Endometrium (tissue), 2 donors: Measurements from ENCODE around the gene CTNNBIP1.

ENCODE experiments used
- FAIRE-seq: peaks from 2 replicates; lab custom pipeline; 2012; peaks lifted over from hg19 to GRCh38; lab: Jason Lieb, UNC
- donor health status: control.
- donor health status: control.

The CTNNBIP1 gene

DNA sequence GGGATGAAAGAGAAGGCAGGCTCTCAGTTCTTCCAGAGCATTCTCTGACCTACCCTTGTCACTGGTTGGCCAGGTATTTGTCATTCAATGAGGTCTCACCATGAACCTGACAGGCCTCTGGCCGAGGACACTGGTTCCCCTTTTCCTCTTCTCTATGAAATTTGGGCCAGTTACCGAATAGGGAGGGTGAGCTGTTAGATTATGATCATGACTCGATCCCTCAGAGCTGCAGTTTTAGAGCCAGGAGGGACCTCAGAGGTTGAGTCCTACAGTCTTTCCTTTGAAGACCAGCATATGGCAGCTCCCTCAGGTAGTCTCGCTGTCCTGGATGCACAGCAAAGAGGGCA, 56.8 kb downstream of the CTNNBIP1 start:
- FAIRE-seq: no peak

DNA sequence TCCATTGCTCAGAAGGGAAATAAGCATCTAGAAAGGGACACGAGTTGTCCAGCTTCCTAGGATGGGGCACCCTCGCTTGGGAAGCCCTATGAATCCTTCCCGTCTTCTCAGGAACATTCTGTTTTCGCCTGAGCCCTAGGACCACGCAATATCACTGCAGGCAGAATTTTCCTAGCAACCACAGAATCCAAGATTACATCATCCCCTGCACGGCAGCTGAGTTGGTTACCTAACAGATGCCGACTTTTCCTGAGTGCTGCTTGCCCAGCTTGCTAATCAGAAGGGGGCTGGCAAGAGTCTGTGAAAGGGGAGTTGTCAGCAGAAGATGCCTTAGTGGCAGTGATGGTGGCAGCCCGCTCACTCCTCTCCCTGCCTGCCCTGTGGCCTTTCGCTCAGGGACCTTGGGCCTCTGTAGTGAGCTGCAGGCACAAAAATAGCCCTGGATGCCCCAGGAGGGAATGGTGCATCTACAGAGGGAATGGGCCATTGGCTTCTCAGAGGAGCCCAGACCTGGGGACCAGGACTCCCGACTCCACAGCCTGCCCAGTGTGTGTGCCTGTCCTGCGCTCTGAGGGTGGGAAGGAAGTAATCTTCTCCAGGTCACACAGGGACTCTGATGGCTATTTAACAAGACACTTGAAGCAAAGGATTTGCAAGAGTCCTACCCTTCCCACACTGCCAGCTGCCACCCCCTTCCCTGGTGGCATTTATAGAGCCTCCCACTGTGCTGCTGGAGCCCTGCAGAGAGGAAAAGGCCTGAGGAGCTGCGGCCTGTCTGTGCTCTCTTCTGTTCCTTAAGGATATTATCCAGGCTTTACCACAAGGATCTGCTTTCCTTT, 57.4 kb downstream of the CTNNBIP1 start:
- no peak for FAIRE-seq

DNA sequence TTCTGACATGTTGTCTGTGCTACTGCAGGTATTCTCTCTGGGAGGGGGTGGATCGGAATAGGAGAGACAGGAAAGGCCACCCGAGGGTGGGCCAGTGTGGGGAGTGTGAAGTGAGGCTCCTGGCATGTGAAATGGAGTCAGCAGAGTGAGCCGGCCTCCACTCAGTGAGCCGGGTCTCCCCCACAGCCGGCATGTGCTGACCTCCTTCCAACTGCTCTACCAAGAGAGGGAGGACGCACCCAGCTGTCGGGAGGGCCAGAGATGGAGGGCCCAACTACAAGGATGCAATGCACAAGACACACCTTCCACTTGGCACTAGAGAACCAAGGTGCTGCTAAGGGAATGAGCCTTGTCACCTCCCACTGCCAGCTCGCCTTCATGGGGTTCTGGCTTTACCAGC, 58.1 kb downstream of the CTNNBIP1 start:
- FAIRE-seq: no peak

DNA sequence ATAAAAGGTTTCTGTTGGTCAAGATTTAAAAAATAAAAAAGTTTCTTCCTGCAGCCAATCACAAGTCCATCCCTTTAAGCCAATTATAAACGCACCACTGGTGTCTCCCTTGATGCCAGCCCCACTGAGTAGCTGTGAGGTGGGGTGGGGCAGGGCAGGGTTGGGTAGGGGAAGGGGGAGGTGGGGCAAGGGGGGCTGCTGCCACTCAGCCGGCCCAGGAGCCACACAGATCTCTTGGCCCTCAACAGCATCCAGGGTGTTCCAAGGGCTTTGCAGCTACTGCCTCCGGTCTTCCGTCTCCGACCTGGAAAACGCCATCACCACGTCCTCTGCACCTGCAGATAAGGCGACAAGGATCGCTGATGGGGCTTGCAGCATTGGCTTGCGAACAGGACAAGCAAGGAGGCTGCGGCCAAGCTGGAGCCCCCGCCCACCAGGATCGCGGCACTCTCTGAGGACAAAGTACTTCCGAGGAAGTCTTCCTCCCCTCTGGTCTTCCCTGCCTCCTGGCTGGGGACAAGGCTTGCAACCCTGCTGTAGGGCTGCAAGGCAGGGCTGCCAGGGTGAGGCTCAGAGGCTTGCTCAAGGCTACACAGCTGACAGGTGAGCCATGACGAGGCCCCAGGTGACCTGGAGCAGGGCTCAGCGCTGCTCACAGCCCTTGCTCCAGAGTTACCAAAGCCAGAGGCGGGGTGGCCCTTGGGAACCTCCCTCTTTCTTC, 59.5 kb downstream of the CTNNBIP1 start:
- no peak for FAIRE-seq

DNA sequence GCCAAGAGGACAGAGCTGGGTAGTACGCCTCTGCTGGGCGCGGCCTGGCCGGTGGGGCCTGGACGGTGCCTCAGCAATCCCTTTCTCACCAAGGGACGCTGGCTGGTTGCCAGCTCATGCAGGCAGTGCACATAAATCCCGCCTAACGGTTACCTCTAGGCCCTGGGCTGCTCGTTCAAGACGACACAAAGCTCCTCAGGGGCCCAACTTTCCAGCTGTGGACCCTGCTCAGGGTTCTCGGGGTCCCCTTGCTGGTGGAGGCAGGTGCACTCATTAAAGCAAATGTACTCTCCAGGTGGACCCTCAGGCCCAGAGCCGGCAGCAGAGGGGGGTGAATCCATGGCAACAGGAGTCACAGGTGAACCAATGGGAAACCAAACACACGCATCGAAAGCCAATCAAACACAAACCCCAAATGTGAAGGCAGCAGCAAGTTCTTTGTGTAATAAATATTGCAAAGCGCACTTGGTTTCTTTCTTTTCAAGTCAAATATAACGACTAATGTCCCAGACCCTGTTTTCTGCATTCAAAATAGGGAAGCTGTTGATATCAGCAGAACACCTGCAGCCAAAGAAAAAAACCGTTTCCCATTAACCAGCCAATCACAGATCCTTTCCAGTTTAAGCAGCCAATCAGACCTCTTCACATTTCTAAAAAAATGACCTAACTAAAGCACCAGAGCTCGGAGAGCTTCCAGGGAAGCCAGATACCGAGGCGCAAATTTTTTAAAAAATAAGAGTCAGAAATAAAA, 60.2 kb downstream of the CTNNBIP1 start:
- FAIRE-seq: no peak

DNA sequence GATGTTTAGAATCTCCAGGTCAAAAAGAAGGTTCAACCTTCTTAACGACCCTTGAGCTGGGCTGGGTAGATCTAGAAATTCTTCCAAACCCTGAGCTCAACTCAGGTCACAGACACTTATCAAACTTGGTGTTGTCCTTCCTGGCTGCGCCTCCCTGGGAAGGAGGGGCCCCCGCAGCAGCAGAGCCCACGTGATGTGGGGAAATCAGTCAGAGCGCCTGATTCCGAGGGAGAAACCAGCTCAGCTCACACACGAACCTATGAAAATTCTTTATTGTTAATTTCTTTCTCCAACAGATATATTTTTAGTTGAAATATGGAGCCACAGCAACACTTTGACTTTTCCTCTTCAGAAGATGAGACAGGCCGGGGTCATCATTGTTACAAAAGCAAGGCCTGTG, 62.0 kb downstream of the CTNNBIP1 start:
- FAIRE-seq: no peak

DNA sequence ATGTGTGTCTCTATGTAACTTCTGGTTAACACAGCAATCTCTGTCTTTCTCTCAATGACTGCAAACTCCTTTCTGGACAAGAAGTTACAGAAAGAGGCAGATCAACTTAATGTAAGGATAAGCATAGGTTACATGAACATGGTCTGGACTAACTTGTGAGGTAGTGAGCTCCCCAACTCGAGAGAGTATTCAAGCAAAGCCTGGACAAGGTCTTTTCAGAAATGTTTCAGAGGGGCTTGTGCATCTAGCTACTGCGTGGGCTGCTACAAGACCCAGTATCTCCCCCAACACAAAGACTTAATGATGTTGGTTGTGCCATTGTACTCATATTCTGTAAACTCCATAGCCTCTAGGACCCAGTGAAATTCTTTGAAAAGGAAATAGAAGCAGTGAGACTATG, 62.8 kb downstream of the CTNNBIP1 start:
- FAIRE-seq: no peak

DNA sequence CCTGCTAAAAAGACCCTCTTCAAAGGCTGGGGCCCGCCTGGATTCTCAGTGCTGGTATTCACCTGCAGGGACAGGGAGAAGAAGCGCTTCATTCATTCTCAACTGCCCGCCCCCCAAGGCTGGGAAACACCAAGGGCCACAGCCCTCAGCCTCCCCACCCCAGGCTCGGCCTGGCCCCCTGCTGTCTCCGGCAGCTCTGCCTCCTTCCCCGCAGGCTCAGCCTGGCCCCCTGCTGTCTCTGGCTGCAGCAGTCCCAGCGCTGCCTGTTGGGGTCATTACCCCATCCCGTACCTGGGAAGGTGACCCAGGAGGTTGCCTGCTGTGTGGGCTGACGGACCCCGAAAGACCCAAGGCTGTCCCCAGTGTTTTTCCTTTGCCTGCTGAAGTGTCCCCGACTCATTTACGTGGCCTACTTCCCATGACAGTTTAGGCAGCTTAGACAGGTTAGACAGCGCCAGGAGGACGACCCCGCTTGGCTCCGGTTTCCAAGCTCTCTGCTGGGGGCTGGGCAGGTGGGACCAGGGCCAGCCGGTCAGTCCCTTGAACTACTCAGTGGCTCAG, 63.4 kb downstream of the CTNNBIP1 start:
- FAIRE-seq: no peak

DNA sequence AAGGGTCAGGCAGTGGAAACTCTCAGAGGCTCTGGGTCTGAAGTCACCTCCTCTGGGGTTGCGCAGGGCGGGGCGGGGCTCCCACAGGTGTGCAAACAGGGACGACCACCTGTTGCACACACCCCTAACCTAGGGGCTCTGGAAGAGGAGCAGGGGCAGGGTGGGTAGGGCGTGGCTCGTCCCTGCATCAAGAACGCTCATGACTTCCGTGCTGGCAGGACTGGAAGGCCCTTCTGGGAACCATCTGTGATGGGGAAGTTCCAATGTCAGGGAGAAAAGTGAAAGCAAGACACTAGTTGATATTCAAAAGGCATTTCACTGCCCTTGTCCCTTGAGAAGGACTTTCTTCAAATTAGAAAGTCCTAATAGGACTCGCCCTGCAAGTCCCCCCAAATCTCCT, 64.2 kb downstream of the CTNNBIP1 start:
- no peak for FAIRE-seq

DNA sequence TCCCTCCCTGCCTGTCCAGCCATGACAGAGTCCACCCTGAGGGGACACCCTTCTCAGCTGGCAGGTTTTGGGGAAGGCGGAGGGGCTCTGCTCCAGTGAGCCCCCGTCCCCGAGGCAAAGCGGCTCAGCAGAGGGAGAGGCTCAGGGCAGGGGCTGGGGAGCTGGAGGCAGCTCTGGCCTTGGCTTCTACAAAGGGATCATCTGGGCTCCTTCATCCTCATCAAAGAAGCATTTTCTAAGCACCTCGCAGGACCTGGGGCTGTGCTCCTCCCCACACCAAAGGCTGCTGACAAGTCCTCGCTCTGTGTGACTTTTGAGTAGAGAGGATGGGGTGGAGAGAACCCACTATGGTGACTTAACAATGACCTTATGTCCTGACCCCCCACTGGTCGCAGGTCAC, 65.3 kb downstream of the CTNNBIP1 start:
- no peak for FAIRE-seq

DNA sequence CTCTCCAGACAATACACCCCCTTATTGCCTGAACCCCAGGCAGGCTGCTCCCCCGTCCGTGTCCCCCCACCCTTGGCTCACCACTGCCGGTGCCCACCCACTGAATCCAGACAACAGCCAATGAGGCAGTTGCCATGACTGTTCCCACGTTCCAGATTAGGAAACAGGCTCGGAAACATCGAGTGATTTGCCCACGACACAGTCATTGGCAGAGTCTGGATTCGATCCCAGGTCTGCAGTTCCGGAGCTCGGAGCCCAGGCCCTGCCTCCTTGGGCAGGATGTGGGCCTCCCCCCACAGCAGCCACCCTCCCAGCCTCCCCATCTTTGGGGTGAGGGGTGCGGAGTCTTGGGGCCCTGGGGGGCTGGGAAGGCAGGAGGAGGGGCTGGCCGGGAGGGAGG, 66.0 kb downstream of the CTNNBIP1 start:
- no peak for FAIRE-seq

DNA sequence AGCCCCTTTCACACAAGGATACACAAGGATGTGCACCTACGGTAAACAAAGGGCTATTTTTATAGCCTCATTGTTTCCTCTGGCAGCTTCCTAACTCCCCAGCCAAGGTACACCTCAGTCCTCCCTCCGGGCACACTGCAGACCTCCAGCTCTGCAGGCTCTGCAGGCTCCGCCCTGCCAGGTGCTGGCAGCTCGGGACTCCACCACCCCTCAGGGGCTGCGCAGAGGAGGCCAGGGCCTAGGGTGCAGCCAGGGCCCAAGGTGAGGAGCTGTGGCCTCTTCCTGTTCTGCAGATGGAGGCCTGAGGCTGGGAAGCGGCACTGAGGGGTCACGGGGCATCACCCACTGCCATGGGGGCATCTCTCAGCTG, 66.5 kb downstream of the CTNNBIP1 start:
- no peak for FAIRE-seq

DNA sequence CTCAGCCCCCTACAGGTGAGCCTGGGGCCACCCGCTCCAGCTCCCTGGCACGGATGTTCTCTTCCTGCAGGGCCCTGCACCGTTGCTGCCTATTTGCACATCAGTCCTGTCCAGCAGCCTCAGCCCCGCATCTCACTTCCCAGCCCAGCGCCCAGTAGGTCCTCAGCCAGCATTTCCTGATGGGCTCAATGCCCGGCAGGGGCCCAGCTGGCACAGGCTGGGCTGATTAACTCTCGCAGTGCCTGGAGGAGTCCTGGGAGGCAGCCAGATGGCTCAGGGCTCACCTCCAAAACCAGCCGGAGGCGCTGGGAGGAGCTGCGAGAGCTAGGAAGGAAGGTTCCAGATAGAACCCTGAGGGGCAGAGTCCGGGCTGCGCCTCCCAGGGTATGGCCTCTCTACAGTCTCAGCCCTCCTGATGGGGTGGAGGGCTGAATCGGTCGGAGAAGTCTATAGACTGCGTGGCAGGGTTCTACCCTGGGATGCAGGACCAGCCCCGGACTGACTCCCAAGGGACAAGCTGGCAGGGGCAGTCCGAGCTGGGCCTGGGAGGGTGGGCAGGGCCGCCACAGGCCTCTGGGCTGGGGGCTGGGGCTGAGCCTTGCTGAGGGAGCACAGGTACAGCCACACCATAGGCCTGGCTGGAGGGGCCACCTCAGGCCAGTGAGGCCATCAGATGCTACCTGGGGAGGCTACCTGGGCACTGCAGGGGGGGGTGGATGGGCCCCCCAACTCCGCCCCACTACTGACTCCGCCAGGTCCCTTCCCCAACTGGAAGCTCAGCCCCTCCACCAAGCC, 67.1 kb downstream of the CTNNBIP1 start:
- FAIRE-seq: no peak

DNA sequence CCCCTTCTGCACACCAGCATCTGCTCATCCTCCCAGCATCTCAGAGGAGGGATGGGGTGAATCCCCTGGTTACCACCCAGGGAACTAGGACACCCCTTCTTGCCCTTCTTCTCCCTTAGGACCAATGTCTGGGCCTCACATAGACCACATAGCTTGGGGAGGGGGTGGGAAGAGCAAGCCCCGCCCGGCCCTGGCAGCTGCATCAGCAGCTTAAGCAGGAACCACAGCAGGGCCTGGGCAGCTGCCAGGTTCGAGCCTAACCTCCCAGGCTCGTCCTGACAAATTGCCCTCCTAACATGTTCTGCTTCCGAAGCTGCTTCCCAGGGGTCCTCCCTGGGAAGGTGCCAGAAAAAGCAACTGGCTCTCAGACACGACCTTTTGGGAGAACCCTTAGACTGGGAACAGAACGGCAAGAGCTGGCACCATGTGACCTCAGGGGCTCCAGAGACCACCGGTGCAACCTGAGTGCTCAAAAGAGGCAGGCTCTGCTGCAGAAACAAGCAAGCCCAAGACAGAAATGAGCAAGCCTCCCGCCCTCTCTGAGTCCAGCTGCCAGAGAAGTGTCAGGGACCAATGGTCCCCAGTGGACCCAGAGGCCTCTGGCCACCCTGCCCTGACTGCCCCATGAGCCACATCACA, 67.9 kb downstream of the CTNNBIP1 start:
- no peak for FAIRE-seq

DNA sequence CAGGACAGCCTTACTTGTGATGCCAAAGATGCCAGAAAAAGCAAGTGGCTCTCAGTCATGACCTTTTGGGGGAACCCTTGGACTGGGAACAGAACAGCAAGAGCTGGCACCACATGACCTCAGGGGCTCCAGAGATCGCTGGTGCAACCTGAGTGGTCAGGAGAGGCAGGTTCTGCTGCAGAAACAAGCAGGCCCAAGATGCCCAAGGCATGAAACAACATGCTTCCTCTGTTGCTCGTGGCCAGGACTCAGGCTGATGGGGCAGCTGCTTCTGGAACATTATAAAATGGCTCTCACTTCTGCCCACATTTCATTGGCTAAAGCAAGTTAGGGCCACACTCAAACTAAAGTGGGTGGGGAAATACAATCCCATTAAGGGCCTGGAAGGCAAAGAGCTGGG, 68.6 kb downstream of the CTNNBIP1 start:
- no peak for FAIRE-seq

DNA sequence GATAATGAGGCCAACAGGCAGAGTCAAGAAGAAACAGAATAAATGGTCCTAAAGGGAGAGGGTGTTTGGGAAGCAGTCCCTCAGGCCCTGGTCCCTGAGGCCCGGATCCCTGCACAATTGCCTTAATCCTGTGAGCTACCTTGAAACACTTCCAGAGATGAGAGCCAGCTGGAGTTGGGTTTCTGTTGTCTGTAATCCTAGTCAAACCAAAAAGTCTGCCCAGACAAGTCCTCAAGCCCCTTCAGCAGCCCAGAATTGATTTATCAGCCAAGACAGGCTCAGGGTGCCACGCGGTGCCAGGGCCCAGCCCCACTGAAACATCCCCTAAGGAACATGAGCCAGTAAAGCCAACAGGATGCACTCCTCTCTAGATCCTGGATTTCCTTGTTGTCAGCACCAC, 69.9 kb downstream of the CTNNBIP1 start:
- no peak for FAIRE-seq

DNA sequence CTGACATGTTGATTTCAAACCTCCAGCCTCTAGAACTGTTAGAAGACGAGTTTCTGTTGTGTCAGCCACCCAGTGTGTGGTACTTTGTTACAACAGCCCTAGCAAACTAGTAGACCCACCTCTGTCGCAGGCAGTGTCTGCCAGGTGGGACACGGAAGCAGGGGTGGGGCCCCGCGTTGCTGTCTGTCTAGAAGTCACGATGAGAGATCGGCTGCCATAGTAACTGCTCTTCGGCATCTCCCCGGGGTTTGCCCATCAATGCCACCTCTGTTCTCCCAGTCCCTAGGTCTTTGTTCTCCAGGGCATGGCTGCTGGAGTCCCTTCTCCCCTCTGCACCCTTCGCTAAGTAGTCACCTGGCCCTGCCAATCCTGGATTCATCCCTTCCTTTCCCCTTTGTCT, 71.1 kb downstream of the CTNNBIP1 start:
- FAIRE-seq: no peak

DNA sequence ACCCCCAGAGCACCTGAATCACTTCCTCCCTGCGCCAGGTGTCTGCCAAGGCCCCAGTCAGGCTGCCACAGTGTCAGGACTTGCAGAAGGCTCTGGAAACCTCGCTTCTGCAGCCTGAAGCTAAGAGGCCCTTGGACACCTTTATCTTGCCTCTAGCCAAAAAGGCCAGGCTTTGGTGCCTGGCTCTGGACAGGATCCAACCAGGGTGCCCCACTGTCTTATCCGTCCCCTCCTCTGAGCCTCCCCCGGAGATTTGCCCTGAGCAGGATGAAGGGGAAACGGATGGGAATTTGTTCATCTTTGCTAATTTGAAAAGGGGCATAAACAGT, 73.5 kb downstream of the CTNNBIP1 start:
- no peak for FAIRE-seq

DNA sequence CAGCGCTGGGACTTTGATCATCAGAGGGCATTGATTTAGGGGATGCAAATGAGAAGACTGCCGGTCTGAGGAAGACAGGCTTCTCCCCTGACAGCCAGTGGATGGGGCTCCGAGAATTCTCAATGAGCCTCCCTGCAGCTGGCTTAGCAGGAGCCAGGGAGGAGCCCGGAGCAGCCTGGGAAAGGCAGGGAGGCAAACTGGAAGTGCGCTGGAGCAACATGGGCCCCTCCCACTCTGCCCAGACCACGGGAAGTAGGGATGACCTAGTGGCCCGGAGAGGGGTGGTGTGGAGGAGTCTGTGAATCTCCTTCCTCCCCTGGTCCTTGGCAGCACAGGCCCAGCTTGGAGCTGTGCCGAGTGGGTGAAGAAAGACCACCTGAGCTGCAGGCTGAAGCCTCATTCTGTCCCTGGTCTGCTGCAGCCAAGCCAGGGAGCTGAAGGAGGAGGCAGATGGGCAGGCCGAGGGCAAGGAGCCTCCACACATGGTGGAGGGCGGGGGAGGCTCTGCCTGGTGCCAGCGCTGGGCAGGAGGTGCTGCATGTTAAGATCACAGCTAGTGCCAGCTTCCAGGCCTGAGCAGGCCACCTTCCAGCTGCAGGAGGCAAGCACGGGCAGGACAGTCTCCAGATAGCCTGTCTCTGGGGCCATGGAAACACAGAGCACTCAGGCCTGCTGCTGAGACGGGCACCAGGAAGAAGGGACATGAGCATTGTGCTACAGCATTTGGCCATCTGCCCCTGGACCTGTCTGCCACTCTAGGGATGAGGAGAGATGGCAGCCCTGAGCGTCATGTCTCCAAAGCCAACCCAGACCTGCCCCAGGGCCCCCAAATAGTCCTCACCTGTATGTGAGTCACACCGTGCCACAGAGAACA, 74.1 kb downstream of the CTNNBIP1 start:
- no peak for FAIRE-seq

DNA sequence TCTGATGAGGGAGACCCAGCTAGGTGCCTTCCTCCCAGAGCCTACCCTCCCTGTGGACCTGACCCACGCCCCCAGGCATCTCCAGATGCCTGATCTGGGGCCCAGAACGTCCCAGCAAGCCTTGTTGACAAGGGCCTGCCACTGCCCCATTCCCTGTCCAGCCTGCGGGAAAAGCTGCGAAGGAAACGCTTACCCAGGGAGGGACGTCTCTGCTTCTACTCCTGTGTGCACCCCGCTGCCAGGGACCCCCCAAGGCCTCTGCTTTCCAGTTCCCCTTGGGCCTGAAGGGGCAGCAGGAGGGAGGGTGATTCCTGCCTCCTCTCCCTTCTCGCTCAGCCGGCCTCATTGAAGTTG, 74.7 kb downstream of the CTNNBIP1 start:
- FAIRE-seq: no peak

DNA sequence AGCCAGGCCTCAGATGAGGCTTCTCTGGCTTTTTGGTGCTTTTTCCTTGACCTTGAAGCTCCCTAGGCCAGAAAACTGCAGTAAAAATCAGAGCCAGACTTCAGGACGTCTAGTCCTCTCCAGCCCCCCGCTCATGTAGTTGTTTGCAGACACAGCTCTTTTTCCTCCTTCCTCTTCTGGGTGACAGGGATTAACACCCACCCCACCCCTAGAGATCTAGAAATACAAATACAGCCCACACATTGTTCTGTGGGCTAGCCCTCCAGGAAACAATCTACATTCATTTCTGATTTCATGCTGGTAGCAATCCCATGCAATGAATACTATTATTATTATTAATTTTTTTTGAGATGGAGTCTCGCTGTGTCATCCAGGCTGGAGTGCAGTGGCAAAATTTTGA, 76.4 kb downstream of the CTNNBIP1 start:
- no peak for FAIRE-seq
